NCI-H774 (cell line): ENCODE results near the gene SLC25A13.

Experiments used
- DNase-seq: peaks from one replicate; lab custom pipeline; 2025; lab: John Stamatoyannopoulos, UW

The SLC25A13 gene

DNA sequence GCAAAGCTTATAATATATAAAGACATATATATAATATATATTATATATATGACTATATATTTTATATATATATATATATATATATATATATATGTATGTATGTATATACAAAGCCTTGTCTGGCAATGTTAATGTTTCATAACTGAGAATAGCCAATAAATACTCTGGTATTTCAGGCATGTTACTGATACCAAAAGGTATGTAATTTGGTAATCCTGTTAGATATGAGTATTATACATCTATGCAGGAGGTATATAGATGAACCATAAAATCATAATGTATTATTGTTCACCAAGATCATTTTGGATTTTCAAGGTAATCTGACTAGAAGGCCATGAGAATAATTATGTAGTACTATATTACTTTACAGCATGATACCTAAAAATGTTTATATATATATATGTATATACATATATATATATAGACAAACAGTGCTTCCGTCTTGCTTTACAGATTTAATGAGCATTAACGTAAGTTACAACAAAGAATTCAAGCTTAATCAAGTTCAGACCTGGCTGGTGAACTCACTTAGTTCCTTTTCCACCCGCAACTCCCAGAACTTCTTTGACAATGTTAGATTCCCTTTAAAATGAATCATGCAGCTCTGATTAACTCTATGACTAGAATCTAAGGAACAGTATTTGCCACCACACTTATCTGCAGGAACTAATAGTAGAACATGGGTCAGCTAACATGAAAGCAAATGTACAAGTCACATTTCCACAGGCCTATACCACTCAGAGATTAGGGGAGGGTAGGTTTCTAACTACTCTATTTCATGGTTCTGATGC lies 82.7 kb downstream of the SLC25A13 start:
- no peak for DNase-seq

DNA sequence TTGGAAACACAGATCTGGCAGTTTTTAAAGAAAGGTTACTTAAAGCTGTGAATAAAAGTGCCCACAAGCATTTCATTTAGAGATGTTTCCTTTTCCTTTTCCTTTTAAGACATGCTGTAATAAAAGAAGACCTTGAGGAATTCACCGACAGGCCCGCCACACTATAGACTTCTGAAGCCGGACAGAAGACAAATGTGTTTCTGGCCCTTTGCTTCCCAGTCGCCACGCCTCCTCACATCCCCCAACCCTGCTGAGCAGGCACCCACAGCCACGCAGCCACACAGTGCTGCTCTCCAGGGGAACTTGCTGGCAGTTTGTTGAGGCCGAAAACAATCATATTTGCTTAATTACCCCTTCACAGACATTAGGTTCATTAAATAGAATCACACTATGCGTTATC lies 83.4 kb downstream of the SLC25A13 start:
- DNase-seq = no peak

DNA sequence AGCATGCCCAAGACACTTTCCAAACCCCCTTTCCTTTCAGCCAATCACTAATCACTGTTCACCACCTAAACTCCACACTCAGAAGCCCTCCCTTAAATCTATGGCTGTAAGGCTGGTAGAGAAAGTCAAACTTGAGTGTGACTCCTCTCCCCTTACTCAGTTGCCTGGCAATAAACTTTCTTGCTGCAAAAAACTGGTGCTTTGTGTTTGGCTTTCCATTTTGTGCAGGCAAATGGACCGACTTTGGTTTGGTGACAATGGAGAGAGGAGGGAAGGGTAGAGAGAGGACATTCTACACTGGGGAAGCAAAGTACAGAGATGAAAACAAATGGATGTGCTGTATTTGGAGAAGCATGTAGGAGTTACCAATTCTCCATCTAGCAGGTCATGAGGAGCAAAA lies 84.9 kb downstream of the SLC25A13 start:
- DNase-seq = no peak

DNA sequence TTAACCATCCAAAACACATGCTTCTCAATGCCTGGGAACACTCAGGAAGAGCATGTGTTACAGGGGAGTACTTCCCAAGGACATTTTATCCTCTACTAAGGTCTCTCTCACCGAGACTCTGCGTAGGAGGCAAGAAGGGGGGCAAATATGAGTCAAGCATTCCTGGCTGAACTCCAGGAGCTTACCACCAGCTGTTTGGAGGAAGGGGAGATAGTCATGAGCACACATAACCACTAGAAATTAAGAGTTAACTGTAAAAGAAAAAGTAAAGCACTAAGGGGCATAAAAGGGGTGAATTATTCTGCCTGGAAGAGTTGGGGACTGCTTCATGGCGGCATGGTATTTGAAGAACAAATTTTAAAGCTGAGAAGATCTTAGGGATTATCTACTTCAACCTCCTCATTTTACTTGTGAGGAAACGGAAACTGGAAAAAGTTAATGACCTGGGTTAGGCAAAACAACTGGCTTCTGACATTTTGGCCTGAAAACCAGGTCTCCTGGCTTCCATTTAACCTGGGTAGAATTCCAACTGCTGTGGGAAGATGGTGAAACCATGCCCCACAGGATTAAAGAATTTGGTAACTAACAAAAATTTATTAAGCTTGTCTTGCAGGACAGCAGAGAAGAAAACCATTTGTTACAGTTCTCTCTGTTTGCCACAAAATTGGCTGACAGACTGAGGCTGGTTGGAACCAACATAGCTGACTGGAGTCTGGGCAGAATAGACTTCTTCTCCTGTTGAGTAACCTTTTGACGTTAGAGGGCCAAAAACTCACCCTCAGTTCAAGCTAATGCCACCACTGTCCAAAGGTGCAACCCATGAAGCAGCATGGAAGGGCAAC lies 85.5 kb downstream of the SLC25A13 start:
- no peak for DNase-seq

DNA sequence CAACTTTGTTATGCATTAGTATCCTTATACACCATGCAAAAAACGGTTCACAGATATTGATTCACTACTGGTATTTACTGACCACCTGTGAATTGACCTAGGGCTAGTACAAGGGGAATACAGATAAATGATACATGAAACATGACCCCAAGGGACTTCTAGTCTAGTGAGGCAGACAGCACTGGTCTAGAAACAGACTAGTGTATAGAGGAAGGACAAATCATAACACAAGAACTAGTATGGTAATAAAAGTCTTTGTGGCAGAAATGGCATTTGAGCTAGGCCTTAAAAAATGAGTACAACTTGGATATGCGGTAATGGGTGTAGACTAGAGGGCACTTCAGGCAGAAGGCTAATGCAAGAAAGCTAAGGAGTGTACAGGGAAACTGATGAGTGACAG lies 86.6 kb downstream of the SLC25A13 start:
- no peak for DNase-seq

DNA sequence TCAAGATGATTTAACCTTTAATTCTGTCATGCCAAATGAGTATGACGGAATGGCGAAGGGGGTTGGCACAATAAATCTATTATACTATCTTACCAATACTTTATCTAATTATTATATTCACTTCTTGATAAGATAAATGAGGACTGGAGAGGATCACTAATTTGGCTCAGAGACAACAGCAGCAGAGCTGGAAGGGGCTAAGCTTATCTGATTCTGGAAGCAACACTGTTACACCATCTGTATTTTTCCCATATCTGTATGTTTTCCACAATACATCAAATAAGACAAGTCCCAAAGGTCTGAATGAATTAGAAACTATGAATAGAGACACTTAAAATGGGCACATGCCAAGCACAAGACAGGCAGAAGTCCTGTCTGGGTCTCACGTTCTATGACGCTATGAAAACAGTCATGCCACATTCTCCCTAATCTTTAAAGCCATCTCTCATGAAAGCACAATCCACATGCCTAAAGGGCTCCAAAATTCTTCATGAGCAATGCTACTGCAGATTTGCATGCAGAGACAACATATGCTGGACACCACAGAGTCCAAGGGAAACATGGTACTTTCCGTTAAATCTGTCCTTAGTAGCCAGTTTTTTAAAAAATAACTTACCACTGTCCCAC lies 88.3 kb downstream of the SLC25A13 start:
- DNase-seq = no peak

DNA sequence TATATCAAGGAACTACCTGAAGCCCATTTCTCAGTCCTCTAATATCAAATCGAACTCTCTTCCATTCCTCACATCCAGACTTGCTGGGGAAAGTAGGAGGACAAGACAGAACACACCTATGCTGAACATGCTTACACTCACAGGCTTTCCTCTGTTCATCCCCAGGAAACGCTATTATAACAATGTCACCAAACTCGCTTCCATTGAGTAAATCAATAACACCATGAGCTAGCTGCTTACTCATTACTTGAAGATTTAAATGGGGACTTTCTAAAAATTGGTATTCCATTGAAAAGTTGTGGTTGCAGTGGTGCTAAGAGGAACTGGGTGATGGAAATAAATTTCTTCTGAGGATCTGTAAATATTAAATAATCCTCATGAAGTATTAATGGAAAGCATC lies 88.8 kb downstream of the SLC25A13 start:
- no peak for DNase-seq

DNA sequence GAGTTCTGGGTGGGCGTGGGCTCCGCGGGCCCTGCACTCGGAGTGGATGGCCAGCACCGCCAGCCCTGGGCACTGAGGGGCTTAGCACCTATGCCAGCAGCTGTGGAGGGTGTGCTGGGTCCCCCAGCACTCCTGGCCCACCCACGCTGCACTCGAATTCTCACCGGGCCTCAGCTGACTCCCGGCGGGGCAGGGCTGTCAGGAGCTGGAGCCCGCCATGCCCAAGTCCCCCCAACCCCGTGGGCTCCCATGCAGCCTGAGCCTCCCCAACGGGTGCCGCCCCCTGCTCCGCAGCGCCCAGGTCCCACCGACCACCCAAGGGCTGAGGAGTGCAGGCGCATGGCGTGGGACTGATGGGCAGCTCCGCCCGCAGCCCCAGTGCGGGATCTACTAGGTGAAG lies 93.1 kb downstream of the SLC25A13 start:
- no peak for DNase-seq

DNA sequence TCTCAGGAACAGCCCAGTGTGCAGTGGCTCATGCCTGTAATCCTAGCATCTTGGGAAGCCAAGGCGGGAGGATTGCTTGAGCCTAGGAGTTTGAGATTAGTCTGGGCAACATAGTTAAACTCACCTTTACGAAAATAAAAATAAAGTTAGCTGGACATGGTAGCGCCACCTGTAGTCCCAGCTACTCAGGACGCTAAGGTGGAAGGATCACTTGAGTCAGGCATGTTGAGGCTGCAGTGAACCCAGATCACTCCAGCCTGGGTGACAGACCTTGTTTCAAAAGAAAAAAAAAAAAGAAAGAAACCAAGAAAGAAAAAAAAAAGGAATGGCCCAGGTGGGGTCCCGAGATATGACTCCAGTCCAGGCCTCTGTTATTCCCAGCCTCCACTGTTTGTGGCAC lies 96.6 kb downstream of the SLC25A13 start:
- no peak for DNase-seq

DNA sequence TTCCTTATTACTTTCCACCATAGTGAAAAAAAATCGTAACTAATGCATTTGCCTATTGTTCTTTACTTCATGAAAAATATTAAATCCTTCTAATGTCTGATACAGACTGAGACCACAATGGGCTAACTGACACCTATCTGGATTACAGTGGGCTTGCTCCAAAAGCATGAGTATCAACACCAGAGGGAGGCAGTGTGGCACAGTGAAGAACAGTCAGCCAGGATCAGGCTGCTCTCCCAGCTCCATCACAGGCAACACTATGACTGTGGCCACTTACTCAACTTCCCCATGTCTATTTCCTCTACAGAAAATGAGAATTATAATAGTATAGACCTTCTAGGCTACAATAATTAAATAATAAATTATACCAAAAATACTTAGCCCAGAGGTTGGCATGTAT lies 97.2 kb downstream of the SLC25A13 start:
- no peak for DNase-seq

DNA sequence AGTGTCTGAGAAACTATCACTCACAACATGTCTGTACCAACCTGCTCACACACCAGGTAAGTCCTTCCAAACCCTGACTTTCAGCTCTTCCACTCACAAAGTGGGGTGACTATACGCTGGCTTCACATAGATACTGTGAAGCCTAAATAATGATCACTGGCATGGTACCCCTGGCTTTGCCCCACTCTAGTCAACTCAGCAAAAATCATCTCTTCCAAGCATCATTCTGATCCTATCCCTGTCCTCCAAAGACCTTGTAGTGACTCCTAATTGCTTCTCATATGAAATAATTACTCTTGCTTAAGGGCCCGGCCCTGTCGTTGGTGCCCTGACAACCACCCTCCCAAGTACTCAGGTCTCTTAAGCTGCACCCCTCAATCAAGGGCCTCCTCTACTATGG lies 97.8 kb downstream of the SLC25A13 start:
- DNase-seq = no peak

DNA sequence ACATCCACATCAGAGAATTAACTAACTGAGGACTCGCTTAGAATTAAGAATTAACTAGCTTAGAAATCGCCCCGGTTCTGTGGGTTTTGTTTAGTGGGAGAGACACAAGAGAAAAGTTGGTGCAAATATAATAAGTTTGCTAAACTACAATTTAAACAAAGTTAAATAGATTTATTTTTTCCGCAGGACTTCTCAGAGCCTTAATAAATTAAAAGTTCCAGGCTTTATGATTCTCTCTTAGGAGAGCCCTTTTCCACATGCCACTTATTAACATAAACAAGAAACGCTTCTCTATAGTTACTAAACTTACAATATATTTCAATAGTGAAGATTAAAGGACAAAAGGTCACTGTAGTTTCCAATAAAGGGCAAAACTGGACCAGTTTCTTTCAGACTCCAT lies 100.0 kb downstream of the SLC25A13 start:
- DNase-seq = no peak

DNA sequence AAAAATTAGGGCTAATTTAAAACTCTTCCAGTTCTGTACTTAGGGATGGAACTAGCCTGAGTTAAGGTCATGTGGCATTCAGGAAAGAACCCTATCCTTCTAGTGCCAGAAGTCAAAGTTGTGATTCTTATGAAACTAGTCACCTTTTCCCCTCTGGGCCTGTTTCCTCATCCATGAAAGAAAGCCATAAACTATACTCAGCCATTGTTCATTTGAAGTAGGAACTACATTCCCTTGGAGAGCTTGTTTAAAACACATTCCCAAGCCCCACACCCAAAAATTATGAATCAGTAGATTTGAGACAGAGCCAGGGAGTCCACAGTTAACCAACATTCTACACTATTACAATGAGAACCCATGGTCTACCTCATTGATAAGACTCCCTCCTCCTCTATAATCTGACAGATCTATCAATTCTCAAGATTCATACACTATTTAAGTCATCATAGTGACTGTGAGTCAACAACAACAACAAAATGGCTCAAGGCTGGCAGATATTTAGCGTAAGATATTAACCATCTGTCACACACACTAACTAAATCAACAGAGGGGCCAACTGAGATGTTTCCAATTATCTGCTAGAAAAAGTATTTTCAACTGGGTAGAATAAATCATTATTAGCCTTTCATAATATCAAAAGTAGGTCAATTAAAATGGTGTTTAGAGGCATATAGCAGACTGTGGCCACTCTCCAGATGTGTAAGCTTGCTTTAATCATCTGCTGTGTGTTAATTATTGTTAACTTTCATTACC lies 102.3 kb downstream of the SLC25A13 start:
- no peak for DNase-seq

DNA sequence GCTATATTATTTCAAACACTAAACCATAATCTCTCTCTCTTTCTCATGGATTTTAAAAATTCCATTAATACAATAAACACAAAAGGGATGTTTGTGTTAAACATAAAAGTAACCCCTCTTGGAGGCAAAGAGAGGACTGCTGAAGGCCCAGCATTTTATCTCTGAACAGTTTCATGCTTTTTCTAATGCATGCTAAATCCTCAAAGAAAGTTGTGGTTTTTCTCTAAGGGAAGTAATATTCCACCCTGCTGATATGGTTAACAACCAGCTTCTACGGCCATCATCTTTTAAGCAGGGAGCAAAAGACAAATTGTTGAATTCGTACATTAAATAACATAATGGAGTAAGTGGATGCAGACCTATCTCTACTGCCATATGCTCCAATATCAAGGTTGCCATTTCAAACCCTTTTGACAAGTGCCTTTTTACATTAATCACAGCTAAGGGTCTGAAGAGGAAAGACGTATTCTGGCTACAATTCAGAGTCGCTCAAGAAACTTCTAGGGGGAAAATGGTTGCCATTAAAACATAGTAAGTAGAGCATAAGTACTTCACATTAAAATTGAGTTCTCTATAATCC lies 103.1 kb downstream of the SLC25A13 start:
- no peak for DNase-seq

DNA sequence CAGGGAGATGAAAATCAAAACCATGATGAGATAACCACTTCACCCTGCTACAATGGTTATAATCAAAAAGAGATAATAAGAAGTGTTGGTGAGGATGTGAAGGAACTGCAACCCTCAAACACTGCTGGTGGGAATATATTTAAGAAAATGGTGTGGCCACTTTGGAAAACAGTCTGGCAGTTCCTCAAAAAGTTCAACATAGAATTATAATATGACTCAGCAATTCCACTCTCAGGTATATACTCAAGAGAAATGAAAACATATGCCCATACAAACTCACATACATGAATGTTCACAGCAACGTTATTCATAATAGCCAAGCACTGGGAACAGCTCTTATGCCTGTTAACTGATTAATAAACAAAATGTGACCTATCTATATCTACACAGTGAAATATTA lies 104.8 kb downstream of the SLC25A13 start:
- no peak for DNase-seq

DNA sequence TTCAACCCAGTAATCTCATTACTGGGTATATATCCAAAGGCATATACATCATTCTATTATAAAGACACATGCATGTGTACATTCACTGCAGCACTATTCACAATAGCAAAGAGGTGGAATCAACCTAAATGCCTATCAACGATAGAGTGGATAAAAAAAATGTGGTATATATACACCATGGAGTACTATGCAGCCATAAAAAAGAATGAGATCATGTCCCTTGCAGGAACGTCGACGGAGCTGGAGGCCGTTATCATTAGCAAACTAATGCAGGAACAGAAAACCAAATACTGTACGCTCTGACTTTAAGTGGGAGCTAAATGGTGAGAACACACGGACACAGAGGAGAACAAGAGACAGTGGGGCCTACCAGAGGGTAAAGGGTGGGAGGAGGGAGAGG lies 105.5 kb downstream of the SLC25A13 start:
- no peak for DNase-seq

DNA sequence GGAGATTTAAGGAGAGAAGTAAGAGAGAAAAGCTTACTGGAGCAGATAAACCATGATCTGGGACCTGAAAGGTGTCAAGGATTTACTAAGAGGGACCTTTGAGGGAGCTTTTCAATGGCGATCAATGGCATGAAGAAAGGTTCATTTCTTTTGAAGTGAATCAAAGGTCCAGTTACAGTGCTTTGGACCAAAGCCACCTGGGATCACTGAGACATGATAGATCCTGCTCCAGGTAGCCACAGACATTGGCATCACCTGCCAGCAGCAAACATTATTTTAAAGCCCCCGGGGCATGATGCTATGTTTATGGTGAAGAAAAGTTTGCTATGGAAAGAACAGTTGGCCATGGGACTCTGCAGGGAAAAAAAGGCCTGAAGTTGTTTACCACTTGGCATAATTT lies 109.4 kb downstream of the SLC25A13 start:
- no peak for DNase-seq

DNA sequence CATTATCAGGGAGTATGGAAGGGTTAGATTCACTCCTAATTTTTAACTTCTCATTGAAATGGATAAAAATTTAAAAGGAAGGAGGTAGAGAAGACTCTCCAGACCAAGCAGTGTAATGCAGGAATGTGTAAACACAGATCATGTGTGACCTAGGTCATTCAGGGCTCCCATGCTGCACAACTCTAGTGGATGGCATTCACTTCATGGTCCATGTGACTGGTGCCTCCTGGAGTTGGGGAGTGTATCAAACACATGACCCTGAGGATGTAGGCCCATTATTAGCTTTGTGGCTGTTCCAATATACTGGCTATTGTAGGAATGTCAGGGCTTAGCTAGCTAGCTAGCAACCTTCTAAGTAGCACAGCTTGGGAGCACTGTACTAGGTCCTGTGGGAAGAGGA lies 109.9 kb downstream of the SLC25A13 start:
- DNase-seq = no peak

DNA sequence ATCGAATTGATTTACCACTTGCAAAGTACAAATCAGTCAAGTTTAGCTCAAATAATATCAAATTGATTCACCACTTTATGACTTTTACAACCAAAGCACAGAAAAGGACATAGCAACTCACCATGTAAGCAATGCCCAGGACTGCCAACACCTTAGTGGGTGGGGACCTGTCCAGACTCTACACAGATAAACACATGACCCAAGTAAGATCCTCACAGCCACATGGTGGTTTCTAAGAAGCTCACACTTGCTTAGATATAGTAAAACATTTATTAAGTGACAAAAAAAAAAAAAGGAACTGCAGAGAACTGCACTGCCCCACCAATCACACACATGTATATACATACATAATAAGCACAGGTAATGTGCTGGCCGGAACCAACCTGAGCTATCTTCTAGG lies 116.2 kb downstream of the SLC25A13 start:
- DNase-seq = no peak

DNA sequence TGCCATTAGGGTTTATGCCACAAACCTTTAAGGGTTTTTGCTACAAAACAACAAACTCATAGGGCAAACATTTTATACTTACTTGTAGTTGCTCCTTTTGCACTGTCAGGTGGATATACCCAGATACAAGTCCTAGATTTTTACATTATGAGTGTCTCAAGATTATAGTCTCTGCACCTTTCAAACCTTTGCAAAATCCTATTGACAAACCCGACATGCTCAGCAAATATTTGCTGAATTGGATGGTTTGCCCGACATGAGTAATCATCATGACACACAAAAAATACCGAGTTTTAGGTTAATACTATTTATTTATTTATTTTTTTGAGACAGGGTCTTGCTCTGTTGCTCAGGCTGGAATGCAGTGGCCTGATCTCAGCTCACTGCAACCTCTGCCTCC lies 117.3 kb downstream of the SLC25A13 start:
- no peak for DNase-seq

DNA sequence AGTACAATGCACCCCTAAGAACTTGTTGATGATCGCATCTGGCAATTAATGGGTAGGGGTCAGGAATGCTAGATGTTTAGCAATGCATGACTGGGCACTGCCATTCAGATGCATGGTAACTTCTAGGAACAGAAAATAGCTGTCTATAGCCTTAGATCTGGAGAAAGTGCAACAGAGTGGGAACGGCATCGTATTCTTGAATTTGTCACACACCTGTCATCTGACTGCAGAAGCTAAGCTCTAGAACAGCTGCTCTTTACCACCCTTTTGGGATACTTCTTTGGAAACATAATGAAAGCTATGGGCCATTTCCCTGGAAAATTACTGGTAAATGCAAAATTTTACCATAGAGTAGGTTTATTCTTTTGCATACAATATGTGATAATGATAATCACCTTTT lies 118.1 kb downstream of the SLC25A13 start:
- DNase-seq = no peak

DNA sequence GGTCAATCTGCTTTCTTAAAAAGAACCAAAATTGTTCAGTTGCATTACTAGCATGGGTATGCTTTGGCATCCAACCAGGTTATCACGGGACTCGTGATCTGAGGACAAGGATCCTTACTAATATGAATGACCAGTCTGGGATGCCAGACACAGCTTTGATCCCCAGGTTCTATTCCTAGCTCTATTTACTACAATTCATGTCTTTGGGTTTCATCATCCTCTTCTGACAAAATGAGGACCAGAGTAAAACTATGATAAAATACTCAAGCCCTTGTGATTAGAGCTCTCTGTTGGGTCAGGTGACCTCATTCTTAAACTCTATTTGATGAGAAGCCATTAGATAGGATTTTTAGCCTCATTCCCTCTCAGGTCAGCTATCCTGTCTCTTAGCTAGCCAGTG lies 119.8 kb downstream of the SLC25A13 start:
- DNase-seq = no peak
